CD4-positive, alpha-beta T cell treated with Interleukin-21 for 1 hour (primary cell): ENCODE measurements around the gene RNF20.
A peak's percentile ranks its signal among the peaks of the same experiment; 100 is the strongest.
"Not testable (repeated sequence)": the region's sequence is repeated elsewhere in the genome, so short reads cannot be mapped to it uniquely, and the experiment has no call there.

ENCODE experiments used
- DNase-seq: peaks from one replicate; pipeline ENCODE4 v3.0.0-alpha.2; 2020

RNF20 gene

DNA sequence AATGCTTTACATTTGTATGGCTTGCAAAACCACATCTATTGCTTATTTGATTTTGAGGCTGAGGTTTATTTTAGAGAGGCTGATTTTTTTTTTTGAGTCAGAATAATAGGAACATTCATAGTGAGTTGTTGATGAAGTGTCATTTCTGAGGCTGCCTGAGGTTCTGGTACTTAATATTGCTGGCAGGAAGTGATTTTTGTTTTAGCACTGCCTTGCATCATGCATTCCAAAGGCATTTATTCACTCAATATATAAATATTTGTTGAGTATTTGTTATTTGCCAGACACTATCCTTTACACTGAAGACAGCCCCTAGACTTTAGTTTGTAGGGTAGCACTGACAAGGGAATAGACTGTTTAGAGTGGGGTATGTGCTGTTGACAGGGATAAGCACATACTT, 2.7 kb downstream of the RNF20 start:
- no peak for DNase-seq

GRCh38 chr9:101536938-101537337, 3.3 kb downstream of the RNF20 start:
- peak; percentile 11 for DNase-seq

DNA sequence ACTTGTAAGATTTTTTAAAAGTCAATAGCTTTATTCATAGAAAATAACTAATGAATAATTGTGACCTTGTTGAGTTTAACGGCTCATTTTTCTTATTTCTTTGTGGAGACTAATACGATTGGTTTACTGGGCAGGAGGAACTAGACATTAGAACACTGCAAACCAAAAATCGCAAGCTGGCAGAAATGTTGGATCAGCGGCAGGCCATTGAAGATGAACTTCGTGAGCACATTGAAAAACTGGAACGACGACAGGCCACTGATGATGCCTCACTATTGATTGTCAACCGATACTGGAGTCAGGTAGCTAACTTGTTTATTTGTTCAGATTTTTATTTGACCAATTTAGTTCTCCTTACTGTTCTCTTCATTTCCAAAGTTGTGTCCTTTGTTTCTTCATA, 6.4 kb downstream of the RNF20 start:
- DNase-seq, result no peak

DNA sequence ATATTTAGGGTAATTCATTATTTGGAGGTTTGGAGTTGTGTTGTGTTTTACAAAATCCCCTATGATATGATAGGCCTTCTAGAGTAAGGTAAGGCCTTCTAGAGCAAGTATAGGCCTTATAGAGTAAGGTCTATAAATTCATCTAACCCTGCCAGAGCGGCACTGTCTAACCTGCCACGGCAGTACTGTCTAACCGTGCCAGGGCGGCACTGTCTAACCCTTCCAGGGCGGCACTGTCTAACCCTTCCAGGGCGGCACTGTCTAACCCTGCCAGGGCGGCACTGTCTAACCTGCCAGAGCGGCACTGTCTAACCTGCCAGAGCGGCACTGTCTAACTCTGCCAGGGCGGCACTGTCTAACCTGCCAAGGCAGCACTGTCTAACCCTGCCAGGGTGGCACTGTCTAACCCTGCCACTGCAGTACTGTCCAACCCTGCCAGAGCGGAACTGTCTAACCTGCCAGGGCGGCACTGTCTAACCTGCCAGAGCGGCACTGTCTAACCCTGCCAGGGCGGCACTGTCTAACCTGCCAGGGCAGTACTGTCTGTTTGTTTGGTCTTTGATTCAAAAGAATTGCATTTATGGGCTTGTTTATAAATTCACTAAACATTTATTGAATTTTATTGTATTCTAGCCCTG, 9.6 kb downstream of the RNF20 start:
- no peak for DNase-seq

DNA sequence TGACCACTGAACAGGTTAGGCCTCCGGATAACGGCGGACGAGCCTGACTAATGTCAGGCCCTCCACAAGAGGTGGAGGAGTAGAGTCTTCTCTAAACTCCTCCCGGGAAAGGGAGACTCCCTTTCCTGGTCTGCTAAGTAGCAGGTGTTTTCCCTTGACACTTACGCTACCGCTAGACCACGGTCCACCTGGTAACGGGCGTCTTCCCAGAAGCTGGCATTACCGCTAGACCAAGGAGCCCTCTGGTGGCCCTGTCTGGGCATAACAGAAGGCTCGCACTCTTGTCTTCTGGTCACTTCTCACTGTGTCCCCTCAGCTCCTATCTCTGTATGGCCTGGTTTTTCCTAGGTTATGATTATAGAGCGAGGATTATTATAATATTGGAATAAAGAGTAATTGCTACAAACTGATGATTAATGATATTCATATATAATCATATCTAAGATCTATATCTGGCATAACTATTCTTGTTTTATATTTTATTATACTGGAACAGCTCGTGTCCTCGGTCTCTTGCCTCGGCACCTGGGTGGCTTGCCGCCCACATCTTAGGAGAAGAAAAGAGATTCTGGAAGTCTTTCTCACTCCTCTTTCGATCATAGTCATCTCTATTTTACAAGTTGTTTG, 15.9 kb downstream of the RNF20 start:
- DNase-seq, result not testable (repeated sequence)

DNA sequence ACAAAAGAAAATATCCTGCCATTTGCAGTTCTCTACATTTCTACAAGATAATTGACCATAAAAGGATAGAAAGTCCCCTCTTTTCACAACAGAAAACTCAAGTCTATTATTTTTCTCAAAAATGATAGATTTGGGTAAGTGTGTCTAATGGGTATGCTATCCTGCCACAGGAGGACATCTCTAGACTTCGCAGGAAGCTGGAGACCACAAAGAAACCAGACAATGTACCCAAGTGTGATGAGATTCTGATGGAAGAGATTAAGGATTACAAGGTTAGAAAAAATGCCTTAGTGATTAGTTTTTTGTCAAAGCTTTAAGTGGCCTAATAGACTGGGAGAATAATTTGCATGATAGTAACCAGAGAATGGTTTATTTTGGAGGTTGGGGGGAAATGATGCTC, 28.1 kb downstream of the RNF20 start:
- DNase-seq, result no peak

DNA sequence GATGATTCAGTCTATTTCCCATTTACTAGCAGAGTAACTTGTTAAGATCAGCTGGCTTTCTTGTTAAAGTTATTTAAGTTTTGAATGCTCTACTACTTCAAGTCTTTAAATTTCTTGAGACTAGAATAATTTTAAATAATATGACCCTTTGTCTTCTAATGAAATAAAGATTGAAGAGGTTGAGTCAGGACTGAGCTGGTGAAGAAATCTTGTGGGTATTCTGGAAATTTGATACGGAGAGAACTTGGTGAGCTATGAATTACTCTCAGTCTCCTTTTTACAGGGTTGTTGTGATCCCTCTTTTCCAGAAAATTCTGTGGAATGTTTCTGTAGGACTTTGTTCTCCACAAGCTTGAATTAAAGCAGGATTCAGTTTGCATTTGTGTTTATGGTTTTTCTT, 29.3 kb downstream of the RNF20 start:
- no peak for DNase-seq

DNA sequence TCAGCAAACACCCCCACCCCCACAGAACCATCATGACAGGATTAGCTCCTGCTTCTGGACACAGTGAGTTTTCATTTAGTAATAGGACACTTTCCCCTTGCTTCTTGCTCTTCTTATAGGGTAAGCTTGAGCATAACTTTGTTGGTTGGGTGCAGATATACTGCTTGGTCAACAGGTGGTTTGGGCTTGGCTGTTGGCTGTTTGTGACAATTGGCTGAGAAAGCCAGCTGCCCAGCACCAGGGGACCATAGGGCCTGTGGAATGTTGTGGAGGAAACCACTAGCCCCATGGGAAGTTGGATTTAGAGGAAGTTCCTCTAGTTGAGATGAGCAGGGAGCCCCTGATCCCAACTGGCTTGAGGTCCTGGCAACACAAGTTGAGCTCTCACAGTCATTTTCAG, 30.6 kb downstream of the RNF20 start:
- no peak for DNase-seq

- peak; percentile 35 for DNase-seq
These were observed 33.5 kb downstream of the RNF20 start for GRCh38 chr9:101566904-101567724.

DNA sequence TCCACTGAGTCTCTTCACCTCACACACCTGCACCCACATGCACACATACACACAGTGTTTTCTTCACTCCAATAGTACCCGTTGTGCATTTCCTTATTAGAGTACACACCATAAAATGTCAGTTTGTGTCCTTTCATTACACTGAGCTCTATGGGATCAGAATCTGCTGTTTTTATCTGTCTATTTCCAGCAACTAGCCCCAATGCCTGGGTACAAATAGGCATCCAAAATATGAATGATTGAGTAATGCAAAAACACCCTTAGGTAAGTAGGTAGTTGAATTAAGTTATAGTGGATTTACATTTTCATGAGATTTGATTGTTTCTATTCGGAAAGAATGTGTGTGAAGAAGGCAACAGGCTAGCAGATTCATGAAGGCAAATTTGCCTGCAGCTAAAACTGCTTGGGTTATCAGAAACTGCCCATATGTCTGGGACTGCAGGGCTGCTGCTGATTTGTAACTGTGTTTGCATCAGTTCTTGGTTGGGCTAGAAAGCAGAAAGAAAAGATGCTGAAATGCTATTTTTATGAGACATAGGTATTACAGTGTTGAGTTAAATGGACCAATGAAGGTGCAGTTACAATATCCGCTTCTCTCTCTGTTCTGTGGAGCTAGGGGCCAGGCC, 34.2 kb downstream of the RNF20 start:
- no peak for DNase-seq

- peak; percentile 56 for DNase-seq
These were observed 36.3 kb downstream of the RNF20 start for GRCh38 chr9:101569741-101570501.

DNA sequence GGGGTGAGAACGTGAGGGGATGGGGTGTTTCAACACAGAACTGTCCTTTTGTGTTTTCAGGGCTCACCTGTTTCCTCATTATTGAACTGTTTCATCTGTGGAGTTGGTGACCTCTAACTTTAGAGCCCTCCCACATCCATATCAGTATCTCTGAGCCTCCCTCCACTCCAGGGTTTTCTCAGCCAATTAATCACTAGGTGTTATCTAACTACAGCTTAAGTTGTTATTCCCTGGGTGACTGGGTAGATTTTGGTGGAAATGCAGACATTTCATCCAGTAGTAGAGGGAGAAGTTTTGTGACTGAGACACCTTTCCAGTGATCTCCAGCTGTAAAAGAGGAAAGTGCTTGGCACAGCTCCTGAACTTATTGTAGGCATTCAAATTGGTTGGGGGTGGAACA, 37.5 kb downstream of the RNF20 start:
- no peak for DNase-seq

- DNase-seq, result no peak
These were observed 38.7 kb downstream of the RNF20 start for GRCh38 chr9:101572316-101572715.

- no peak for DNase-seq
These were observed 41.2 kb downstream of the RNF20 start for GRCh38 chr9:101574731-101575333.

- no peak for DNase-seq
These were observed 44.7 kb downstream of the RNF20 start for GRCh38 chr9:101578378-101578777.

- DNase-seq, result no peak
These were observed 46.3 kb downstream of the RNF20 start for GRCh38 chr9:101579711-101580545.

GRCh38 chr9:101582553-101582952, 48.9 kb downstream of the RNF20 start:
- DNase-seq, result no peak

GRCh38 chr9:101585740-101586139, 52.1 kb downstream of the RNF20 start:
- DNase-seq, result no peak

GRCh38 chr9:101586651-101587050, 53.0 kb downstream of the RNF20 start:
- no peak for DNase-seq

DNA sequence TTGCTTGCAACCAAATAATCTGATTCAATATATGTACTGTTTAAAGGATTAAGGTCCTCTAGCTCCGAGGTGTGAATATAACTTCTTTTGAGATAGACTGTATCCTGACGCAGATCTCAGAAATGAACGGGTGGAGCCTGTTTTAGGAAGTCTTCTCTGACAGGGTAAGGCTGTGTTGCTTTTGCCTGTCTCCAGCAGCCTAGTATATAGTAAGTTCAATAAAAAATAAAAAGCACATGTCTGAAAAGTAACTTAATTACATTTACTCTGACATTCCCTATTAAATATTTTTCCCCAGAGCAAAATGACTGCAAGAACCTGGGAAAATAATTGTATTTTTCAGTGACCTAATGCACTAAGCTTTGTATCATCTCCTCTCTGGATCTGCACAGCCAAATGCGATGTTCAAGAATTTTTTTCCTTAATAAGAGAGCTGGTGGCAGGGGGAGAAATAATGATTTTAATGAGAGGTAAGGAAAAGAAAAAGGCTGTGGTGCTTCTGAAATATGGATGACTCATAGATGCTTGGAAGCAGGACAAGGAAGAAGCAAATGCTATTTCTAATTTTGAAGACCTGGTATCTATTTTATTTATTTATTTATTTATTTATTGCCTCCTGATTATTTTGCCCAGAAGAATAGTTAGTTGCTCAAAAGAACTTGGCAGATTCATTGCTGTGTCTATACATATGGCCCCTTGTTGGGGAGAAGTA, 53.8 kb downstream of the RNF20 start:
- DNase-seq, result no peak

- not testable (repeated sequence) for DNase-seq
These were observed 56.4 kb downstream of the RNF20 start for GRCh38 chr9:101590074-101590473.
